ENCODE data around the gene TAS1R2.

TAS1R2 gene

DNA sequence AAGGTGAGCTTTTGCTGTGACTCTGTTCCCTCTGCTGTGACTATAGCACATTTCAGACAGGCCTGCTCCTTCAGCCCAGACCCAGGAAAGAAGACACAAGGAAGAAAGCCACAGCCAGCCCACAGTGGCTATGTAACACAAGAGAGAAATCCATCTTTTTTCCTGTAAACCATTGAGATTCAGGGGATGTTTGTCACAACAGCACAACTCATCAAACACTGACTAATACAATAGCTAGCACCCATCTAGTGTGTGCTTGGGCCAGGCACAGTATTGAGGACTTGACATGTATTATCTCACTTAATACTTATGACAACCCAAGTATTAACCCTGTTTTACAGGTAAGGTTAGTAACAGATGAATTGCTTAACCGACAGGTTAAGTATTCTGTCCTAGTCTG, 29.8 kb downstream of the TAS1R2 start:
- no peak for FAIRE-seq
- DNase-seq (ENCODE audit: insufficient read length, low spot score), result no peak

DNA sequence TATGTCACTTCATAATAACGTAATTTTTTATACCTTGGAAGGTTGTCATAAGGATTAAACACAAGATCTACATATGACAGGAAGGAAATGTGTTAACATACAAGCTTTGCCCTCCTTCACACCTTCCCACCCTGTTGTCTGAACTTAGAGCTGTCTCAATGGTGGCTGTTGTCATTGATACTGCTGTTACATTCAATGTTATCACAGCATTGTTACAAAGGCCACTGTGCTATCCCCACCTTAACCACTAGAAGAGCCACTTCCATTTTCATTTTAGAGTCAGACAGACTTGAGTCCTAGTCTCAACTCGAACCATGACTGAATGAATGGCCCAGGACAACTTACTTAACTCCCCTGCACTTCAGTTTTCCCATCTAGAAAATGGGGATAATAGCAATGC, 31.2 kb downstream of the TAS1R2 start:
- FAIRE-seq (no peak), DNase-seq (ENCODE audit: insufficient read length, low spot score) (no peak)

DNA sequence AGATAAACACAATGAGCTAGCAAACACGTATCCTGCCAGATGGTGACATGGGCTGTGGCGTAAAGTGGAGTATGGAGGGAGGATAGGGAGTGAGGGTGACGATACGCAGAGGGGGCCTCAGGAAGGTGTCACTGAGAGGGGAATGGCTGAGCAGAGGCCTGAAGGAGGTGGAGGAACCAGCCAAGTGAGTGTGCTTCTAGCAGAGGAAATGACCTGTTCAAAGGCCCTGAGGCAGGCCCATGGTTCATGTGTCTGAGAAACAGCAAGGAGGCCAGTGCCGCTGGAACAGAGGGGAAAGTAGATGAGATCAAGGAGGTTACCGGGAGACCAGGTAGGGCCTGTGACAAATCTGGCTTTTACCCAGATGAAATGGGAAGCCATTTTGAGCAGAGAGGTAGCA, 36.0 kb downstream of the TAS1R2 start:
- no peak for FAIRE-seq
- no peak for DNase-seq (ENCODE audit: insufficient read length, low spot score)

DNA sequence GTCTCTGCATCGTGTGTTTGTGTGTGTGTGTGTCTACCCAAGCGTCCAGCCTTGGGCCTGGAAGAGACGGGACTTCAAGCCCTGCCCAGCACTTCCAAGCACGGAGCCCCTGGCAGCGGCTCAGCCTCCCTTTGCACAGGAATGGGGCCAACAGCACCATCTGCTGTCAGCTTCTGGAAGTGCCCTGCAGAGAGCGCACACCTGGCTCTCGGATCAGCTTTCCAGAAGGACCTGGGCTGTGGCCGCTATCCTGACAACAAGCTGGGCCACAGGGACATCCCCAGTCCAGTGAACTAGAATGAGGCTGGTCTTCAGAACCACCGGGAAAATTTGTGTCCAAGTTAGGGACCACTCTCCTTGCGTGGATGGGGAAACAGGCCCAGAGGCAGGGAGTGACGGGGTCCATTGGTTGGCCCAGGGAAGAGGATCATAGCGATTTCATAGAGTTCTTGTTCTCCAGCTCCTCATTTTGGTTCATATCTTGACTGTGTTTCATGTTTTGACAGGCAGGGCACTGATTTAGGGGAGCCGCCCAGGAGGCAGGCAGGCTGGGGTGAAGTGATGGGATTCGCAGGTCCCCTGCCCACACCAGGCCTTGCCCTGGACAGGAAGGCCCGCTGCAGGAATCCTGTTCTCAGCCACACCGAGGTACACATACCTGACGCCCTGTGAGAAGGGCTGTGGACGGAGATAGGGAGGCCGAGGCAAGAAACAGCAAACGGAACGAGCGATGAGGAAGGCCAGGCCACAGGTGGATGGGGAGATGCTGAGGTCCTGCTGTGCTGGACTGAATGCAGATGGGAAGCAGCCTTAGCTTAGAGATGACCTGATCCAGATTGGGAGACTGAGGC, 38.4 kb downstream of the TAS1R2 start:
- FAIRE-seq, result peak; percentile 84
- peak; percentile 76 for DNase-seq (ENCODE audit: insufficient read length, low spot score)

DNA sequence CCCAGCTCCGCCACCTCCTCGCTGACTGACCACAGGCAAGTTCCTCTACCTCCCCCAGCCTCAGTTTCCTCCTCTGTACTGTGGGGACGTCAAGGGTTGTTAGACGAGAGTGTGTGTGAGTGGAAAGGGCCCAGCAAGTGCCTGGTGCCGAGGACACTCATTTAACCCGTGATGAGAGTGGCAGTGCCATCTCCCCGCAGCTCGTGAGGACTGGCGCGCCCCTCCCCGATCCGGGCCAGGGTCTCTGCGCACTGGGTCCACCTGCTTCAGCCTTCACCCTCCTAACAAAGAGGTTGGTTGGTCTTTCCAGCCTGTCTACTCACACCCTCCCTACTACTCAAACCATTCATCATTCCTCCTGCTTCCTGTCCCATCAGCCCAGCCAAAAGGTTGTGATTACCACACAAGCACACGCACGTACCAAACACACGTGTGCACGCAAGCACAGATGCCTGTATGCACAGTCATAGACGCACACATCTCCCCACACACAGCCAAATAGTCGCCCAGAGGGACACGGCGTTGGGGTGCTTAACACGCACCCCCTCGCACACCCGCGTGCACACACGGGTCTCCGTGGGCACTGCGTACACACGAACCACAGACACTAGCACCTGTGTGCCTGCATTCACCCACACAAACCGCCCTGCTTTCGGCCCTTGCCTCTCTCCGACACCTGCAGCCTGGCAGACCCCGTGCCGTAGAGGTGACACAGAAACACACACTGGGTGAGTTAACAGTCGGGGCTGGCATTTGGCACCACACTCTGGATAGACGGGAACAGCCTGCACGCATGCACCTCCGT, 39.3 kb downstream of the TAS1R2 start:
- FAIRE-seq, result no peak
- no peak for DNase-seq (ENCODE audit: insufficient read length, low spot score)

DNA sequence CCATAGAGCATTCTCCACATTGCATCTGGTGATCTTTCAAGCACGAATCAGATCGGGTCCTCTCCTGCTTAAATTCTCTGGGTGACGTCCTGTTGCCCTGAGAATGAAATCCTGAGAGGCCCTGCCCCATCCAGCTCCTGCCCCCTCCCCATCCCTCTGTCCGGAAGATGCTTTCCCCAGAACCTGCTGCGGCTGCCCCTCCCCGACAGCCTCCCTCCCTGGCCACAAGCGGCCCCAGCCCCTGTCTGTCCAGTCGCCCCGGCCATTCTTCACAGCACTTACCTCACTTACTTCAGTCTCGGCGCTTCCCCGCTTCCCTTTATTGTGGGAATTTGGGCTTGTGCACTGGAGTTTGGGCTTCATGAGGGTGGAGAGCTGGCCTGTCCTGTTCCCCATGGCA, 40.3 kb downstream of the TAS1R2 start:
- DNase-seq (ENCODE audit: insufficient read length, low spot score) (no peak), FAIRE-seq (no peak)

DNA sequence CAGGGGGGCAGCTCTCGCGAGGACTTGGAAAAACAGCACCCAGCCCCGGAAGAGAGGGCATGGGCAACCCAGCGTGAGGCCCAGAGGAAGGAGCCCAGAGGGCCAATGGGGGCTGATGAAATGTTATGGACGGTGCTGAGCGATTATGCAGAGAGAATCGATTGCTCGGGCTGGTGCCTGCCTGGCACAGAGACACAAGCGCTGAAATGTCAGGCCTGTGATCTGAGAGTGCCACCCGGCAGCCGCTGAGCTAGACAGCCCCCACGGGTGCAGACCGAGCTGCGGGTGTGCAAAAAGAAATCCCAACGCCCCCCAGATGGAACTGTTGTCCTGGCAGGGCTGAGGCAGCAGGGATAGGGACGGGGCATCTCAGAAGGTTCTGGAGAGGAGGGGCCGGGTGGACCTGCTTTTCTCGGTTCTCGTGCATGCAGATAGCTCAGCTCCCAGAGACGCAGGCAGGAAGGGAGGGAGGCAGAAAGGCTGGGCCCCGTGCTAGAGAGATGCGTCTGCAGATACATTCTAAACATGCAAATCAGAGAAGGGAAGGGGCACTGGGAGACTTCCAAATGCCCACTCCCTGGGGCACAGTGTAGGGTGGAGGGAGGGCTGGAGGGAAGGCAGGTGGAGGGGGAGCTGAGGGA, 41.5 kb downstream of the TAS1R2 start:
- no peak for FAIRE-seq

DNA sequence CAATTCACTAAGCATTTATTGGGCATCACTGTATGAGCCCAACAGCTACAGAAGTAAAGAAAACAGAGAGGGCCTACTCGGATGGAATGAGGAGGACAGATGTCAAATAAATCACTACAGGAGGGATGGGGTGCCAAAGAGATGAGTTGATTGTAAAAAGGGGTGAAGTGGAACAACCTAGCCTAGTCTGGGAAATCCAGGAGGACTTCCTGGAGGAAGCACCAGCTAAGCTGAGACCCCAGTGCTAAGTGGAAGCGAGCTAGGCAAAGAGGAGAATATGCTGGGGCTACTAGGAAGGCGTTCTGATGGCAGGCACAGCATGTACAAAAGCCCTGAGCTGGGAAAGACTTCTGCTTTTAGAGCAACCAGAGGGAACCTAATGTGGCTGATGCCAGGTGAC, 42.1 kb downstream of the TAS1R2 start:
- DNase-seq (ENCODE audit: insufficient read length, low spot score) (no peak), FAIRE-seq (no peak)

More for the DNA sequence above, 41.5 kb downstream of the TAS1R2 start:
- no peak for DNase-seq (ENCODE audit: insufficient read length, low spot score)

DNA sequence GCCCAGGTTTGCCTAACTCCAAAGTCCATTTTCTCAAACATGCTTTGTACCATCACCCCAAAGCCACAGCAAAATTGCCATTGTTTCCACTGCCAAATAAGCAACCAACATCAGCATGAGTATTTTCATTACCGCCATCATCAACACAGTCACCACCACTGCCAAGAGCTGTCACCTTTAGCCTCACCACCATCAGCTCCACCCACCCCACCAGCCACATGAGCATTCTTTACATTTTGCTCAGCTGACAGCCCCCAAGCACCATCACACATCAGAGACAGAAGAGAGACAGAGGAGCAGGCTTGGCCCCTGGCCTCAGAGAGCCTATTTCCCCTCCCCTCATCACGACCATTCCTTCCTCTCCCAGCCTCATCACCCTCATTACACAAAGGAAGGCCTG, 42.7 kb downstream of the TAS1R2 start:
- DNase-seq (ENCODE audit: insufficient read length, low spot score) (no peak), FAIRE-seq (no peak)

DNA sequence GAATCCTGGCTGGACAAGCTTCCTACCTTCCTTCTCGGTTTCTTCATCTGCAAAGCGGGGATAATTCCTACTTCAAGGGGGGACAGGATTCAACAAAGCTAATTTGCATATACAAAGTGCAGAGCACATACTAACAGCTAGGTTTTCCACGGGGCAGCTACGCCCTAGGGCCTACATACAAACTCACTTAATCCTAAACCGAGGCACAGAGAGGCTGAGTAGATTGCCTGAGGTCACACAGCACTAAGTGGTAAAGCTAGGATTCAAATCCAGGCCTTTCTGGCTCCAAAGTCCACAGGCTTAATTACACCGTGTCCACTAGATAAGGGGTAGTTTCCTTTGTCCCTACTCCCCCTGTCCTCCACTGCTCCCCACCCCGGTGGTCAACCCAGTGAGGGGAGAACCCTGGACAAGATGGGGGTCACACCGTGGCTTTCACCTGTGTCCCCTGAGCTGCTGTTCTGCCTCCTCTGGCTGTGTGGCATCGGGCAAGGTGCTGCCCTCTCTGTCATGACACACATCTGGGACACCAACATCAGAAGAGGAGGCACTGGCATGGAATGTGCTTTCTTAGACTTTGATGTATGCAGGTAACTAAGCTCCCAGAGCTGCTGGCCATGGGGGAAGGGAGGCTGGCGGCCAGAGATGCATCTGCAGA, 44.5 kb downstream of the TAS1R2 start:
- no peak for FAIRE-seq

DNA sequence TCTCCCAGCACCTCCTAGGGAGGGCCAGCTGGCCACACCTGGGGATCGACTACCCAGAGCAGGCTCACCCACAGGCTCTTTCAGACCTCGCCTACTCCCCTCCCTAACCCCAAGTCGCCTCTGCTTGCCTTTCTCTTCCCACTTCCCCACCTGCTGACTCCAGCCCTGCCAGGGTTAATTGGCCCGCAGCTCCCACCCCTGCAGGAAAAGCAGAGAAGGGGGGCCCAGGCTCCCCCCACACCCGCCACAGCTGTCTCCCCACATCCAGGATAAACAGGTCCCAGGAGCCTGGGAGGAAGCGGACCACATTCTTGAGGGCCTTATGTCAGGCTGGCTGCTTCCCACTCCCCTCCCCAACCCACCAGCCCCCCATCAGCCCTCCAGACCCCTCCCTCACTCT, 45.0 kb downstream of the TAS1R2 start:
- FAIRE-seq, result no peak
- no peak for DNase-seq (ENCODE audit: insufficient read length, low spot score)

More for the DNA sequence above, 44.5 kb downstream of the TAS1R2 start:
- DNase-seq (ENCODE audit: insufficient read length, low spot score), result no peak

DNA sequence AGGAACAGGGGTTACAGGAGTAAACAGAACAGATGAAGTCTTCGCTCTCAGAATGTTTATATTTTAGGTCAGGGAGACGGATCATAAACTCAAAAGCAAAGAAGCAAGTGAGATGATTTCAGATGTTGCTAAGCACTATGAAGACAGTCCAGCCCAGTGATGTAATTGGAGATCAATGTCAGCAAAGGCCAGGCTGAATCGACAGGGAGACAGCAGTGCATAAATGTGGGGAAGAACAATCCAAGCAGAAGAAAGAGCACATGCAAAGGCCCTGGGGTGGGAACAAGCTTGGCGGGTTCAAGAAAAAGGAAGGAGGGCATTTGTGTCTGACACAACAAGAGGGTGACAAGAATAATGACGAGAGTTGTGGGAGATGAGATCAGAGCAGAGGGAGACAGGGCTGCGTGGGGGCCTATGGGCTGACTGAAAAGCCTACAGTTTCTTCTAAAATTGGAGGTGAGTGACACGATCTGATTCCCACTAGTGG, 47.0 kb downstream of the TAS1R2 start:
- no peak for FAIRE-seq

DNA sequence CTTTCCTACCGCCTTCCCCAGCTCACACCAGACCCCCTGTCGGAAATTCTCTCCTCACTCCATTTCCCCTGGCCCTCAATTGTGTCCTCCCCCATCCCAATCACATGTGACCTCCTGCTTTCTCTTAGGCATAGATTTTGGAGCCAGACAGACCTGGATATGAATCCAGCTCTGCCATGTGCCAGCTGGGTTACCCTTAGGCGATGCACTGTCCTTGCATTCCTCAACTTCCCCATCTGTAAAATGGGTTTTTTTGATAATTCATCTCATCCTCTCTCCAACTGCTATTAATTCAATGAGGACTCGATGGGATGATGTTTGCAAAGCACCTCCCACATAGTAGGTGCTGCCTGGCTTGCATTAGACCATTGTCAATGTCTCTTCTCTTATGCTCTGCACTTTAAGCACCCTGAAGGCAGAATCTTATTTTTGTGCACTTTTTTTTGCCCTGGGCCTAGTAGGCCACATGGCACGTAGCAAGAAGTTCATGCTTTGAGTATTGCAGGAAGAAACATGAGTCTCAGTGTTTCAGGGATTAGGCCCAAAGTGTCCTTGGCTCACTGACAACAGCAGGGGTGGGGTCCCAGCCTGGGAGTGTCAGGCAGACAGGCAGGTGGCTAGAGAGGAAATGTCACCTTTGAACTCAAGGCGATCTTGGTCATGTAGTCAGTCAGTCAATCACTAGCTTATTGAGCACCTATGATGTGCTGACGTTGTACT, 47.6 kb downstream of the TAS1R2 start:
- DNase-seq (ENCODE audit: insufficient read length, low spot score), result no peak
- no peak for FAIRE-seq

More for the DNA sequence above, 47.0 kb downstream of the TAS1R2 start:
- no peak for DNase-seq (ENCODE audit: insufficient read length, low spot score)

DNA sequence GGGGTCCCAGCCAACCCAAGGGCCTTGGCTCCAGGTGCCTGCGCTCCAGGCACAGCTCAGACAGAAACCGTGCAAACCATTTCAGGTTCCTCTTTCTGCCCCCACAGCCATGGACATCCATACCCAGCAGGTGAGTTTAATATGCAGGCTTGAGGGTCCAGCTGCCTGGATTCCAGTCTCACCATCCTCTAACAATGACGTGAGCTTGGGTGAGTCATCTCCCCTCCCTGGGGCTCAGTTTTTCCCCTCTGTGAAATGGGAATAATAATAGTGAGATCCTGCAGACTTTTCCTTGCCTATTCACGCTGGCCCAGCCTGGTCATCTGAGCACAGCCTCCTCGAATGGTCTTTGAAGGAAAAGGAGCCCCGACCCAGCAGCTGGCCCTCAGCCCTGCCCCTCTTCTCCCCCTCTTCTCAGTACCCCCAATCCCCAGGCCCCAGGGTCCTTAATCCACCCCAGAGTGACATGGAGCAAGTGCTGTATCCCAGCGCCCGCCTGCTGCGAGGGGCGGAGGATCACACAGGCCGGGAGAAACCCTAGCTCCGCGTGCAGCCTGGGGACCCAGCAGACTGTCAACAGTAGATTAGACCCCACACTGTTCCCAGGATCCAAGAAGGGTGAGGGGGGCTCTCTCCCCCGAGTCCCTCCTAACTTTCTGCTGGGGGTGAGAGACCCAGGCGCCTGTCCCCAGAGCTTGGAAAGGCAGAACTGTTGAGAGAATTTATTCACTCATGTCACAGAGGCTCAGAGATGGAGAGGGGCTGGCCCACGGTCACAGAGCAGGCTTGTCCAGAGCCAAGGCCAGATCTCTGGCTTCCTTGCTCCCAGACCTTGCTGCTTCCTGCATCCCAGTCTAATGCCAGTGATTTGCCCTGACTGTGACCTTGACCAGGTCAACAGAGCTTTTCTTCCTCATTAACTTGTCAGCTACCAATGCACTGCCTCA, 49.2 kb downstream of the TAS1R2 start:
- FAIRE-seq, result no peak
- no peak for DNase-seq (ENCODE audit: insufficient read length, low spot score)

DNA sequence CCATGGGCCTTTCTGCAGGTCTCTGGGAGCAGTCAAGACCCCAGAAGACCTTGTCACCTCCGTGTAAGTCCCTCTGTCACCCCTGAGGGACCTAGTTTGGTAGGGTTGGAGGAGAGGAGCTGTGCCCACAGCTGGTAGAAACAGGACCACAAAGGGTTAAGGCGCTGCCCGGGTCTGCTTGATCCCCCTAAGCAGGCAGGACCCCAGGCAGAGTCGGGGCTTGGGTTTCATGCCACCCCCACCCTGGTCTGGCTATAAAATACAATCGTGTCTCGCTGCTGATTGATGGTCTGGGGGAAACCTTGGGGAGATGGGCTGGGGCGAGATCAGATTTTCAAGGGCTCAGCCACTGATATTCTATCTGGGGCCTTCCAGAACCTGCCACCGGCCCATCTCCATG, 50.9 kb downstream of the TAS1R2 start:
- FAIRE-seq (no peak), DNase-seq (ENCODE audit: insufficient read length, low spot score) (no peak)

DNA sequence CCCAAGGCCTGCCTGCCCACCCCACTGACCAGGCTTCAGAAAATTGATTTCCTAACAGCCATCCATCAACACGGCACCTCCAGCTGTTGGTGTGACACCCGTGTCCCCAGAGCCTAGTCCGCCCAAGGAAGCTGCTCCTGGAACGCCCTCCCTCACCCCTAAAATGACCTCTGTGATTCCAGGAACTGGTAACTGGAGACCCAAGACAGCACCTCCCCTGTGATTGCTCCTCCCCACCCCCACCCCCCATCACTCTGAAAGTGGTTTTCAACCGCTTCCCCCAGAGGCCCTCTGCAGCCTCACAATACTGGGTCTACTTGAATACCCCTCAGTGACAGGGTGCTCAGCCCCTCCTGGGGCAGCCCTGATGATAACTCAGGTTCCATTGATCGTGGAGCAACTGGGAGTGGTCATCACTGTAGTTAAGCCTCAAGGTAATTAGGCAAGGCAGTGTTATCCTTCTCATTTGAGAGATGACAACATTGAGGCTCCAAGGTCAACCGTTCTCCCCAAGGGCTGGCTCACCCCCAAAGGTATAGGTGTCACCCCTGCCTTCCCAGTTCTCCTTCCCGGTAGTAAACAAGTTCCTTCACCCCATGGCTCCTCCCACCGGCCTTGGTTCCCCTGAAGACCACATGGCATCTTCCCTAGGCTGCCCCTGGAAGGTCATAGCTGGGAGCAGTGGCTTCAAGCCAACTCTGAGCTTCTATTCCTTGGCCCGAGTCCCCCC, 52.0 kb downstream of the TAS1R2 start:
- DNase-seq (ENCODE audit: insufficient read length, low spot score) (no peak), FAIRE-seq (no peak)

DNA sequence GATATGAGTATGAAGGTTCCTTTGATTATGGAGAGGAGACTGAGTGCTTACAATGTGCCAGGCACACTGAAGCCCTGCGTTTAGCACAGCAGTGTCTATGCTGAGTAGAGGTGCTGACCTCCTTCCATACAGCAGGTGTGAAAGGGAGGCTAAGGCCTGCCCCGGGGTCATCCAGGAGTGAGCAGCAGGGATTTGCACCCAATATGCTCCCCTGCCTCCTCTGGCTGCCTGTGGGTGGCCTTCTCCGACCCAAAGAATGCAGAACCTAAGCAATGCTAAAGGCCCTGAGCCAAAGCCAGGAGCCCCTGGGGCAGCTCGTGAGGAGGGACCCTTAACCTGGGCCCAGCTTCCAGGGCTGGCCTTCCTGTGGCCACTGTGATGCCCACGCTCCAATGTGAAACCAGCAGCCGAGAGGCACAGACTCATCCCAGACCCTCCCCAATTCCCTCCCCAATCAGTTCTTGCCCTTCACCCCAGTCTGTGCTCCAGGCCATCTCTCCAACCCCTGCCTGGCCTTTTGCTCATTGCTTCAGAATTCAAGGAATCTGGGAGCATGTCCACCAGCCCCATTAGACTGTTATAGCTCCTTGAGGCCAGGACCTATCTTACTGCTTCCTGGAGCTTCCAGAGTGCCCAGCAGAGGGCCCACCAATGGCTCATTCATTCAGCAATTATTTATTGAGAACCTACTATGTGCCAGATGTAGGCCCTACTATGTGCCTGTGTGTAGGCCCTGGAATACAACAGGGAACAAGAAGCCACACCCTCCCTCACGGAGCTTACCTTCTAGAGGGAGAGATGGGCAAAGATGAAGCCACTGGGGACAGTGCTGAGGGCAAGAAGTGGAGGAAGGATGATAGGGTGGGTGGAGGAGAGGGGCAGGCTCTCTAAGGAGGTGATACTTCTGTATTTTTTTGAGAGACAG, 53.3 kb downstream of the TAS1R2 start:
- FAIRE-seq (no peak), DNase-seq (ENCODE audit: insufficient read length, low spot score) (no peak)

Measured in GM19239 (cell line).